Trophoblast cell (in vitro differentiated cells and primary cell): ENCODE results near the gene IQCM.
A peak's percentile ranks its signal among the peaks of the same experiment; 100 is the strongest.

ENCODE experiments used
- DNase-seq, 2 donors: peaks; one replicate each; pipeline ENCODE4 v3.0.0-alpha.2; 2016
- H2AFZ ChIP-seq: 2 replicates; pipeline ENCODE4 v1.6.1; 2013; ENCODE audit warnings: low read length, moderate library complexity, mild to moderate bottlenecking; ENCODE audit not compliant: insufficient read depth, poor library complexity
- H2AK5ac ChIP-seq: 2 replicates; pipeline ENCODE4 v1.6.1; 2013; ENCODE audit warnings: mild to moderate bottlenecking, low read length
- H2BK120ac ChIP-seq: 2 replicates; pipeline ENCODE4 v1.6.1; 2013; ENCODE audit warnings: low read length, mild to moderate bottlenecking, moderate library complexity; ENCODE audit not compliant: insufficient read depth, poor library complexity
- H2BK12ac ChIP-seq: 2 replicates; pipeline ENCODE4 v1.6.1; 2013; ENCODE audit warnings: mild to moderate bottlenecking, low read length, moderate library complexity
- H2BK5ac ChIP-seq: 2 replicates; pipeline ENCODE4 v1.6.1; 2013; ENCODE audit warnings: low read length, low read depth, moderate library complexity, mild to moderate bottlenecking; ENCODE audit not compliant: poor library complexity
- H3K14ac ChIP-seq: 2 replicates; pipeline ENCODE4 v1.6.1; 2013; ENCODE audit warnings: mild to moderate bottlenecking, low read length
- H3K18ac ChIP-seq: 2 replicates; pipeline ENCODE4 v1.6.1; 2013; ENCODE audit warnings: mild to moderate bottlenecking, low read length
- H3K23ac ChIP-seq: 2 replicates; pipeline ENCODE4 v1.6.1; 2013; ENCODE audit warnings: low read length
- H3K27ac ChIP-seq: 2 replicates; pipeline ENCODE4 v1.5.1; 2013; ENCODE audit warnings: low read depth, mild to moderate bottlenecking, inconsistent platforms, low read length, moderate library complexity
- H3K27me3 ChIP-seq: 2 replicates; pipeline ENCODE4 v1.6.1; 2013; ENCODE audit warnings: inconsistent platforms, mild to moderate bottlenecking, low read length, moderate library complexity; ENCODE audit not compliant: insufficient read depth
- H3K36me3 ChIP-seq, 2 experiments: 1 replicate in 1 of 2; 2 replicates in 1 of 2; pipeline ENCODE4 v1.6.1; 2013; ENCODE audit warnings: low read length in 2 of 2, mild to moderate bottlenecking in 2 of 2, moderate library complexity in 1 of 2; ENCODE audit not compliant: insufficient read depth in 2 of 2, control insufficient read depth in 1 of 2
- H3K4ac ChIP-seq: 2 replicates; pipeline ENCODE4 v1.6.1; 2013; ENCODE audit warnings: low read depth, mild to moderate bottlenecking, low read length, moderate library complexity
- H3K4me1 ChIP-seq, 2 experiments: 1 replicate in 1 of 2; 2 replicates in 1 of 2; pipeline ENCODE4 v1.6.1; 2013; ENCODE audit warnings: low read length in 2 of 2, mild to moderate bottlenecking in 2 of 2, moderate library complexity in 1 of 2; ENCODE audit not compliant: insufficient read depth in 2 of 2, control insufficient read depth in 1 of 2
- H3K4me2 ChIP-seq: 2 replicates; pipeline ENCODE4 v1.6.1; 2013; ENCODE audit warnings: inconsistent platforms, mild to moderate bottlenecking, low read length, moderate library complexity
- H3K4me3 ChIP-seq: 2 replicates; pipeline ENCODE4 v1.5.1; 2013; ENCODE audit warnings: mild to moderate bottlenecking, low read depth, low read length, inconsistent platforms
- H3K79me1 ChIP-seq: one replicate; pipeline ENCODE4 v1.6.1; 2013; ENCODE audit warnings: low read length
- H3K79me2 ChIP-seq: 2 replicates; pipeline ENCODE4 v1.6.1; 2013; ENCODE audit warnings: low read length, mild to moderate bottlenecking; ENCODE audit not compliant: control insufficient read depth, insufficient read depth, poor library complexity
- H3K9ac ChIP-seq: 2 replicates; pipeline ENCODE4 v1.6.1; 2013; ENCODE audit warnings: mild to moderate bottlenecking, low read length
- H3K9me3 ChIP-seq: 2 replicates; pipeline ENCODE4 v1.6.1; 2013; ENCODE audit warnings: low read depth, mild to moderate bottlenecking, control low read depth, inconsistent platforms, low read length; ENCODE audit not compliant: insufficient read depth
- H4K12ac ChIP-seq: 2 replicates; pipeline ENCODE4 v1.6.1; 2013; ENCODE audit warnings: low read depth, mild to moderate bottlenecking, low read length, moderate library complexity
- H4K8ac ChIP-seq: 2 replicates; pipeline ENCODE4 v1.6.1; 2013; ENCODE audit warnings: low read depth, mild to moderate bottlenecking, low read length, moderate library complexity
- H4K91ac ChIP-seq: one replicate; pipeline ENCODE4 v1.6.1; 2013; ENCODE audit warnings: low read depth, mild to moderate bottlenecking, low read length, moderate library complexity
- WGBS: extraction: QIAGEN DNeasy Blood & Tissue Kit; methylation state at CpG from one replicate; pipeline ENCODE4 v1.1.7; 2013; ENCODE audit warnings: missing lambda C conversion rate; ENCODE audit not compliant: insufficient read length, insufficient coverage; ENCODE audit errors: extremely low coverage; 5-methylcytosine and 5-hydroxymethylcytosine counted together

The IQCM gene

GRCh38 chr4:149699642-149700041, 116.0 kb downstream of the IQCM start:
- Histone ChIP-seq H3K4ac (no peak overlapping the region), H4K8ac (no peak overlapping the region), H2BK5ac (no peak overlapping the region), H4K12ac (no peak overlapping the region), H3K4me2 (no peak overlapping the region), H4K91ac (no peak overlapping the region), H3K23ac (no peak overlapping the region), H2AK5ac (no peak overlapping the region), H2BK12ac (no peak overlapping the region), H2AFZ (no peak overlapping the region), H3K4me3 (no peak overlapping the region), H3K79me1 (no peaks in the 10 kb centered on the region), H3K27me3 (no peaks in the 10 kb centered on the region), H3K79me2 (no peaks in the 10 kb centered on the region), H3K14ac (no peak overlapping the region), H3K4me1 (no peaks in the 10 kb centered on the region), H3K18ac (no peak overlapping the region), H2BK120ac (no peak overlapping the region), H3K36me3 (no peaks in the 10 kb centered on the region), H3K9me3 (no peaks in the 10 kb centered on the region), H3K27ac (no peak overlapping the region), H3K9ac (no peak overlapping the region)
- no CpG with 5 or more reads among the region's 2 CpGs for WGBS
- DNase-seq, result no peak

GRCh38 chr4:149690726-149691125, 124.9 kb downstream of the IQCM start:
- Histone ChIP-seq H3K27ac (no peak overlapping the region), H2AFZ (no peak overlapping the region), H3K79me1 (no peaks in the 10 kb centered on the region), H2AK5ac (no peak overlapping the region), H3K4me3 (no peak overlapping the region), H3K4ac (no peak overlapping the region), H3K36me3 (no peaks in the 10 kb centered on the region), H2BK5ac (no peak overlapping the region), H3K27me3 (no peaks in the 10 kb centered on the region), H3K14ac (no peak overlapping the region), H3K18ac (no peak overlapping the region), H4K8ac (no peak overlapping the region), H2BK12ac (no peak overlapping the region), H3K4me2 (no peak overlapping the region), H3K9ac (no peak overlapping the region), H4K12ac (no peak overlapping the region), H2BK120ac (no peak overlapping the region), H3K79me2 (no peaks in the 10 kb centered on the region), H3K23ac (no peak overlapping the region), H3K4me1 (no peaks in the 10 kb centered on the region), H4K91ac (no peak overlapping the region), H3K9me3 (no peaks in the 10 kb centered on the region)
- DNase-seq, result peak in 1 of 2 donors; percentile 28
- no CpG with 5 or more reads among the region's 3 CpGs for WGBS

GRCh38 chr4:149684516-149684915, 131.1 kb downstream of the IQCM start:
- Histone ChIP-seq H3K14ac (no peak overlapping the region), H3K18ac (no peak overlapping the region), H3K4ac (no peak overlapping the region), H3K27ac (no peak overlapping the region), H3K9me3 (no peaks in the 10 kb centered on the region), H3K27me3 (no peaks in the 10 kb centered on the region), H4K8ac (no peak overlapping the region), H3K23ac (no peak overlapping the region), H4K12ac (no peak overlapping the region), H3K79me2 (no peaks in the 10 kb centered on the region), H2AFZ (no peak overlapping the region), H3K4me3 (no peak overlapping the region), H2BK5ac (no peak overlapping the region), H3K79me1 (no peaks in the 10 kb centered on the region), H2BK120ac (no peak overlapping the region), H2AK5ac (no peak overlapping the region), H2BK12ac (no peak overlapping the region), H3K36me3 (no peaks in the 10 kb centered on the region), H3K9ac (no peak overlapping the region), H3K4me2 (no peak overlapping the region), H3K4me1 (no peaks in the 10 kb centered on the region), H4K91ac (no peak overlapping the region)
- peak in 1 of 2 donors; percentile 4 for DNase-seq
- no CpG with 5 or more reads among the region's 2 CpGs for WGBS

- Histone ChIP-seq H2BK5ac (no peak overlapping the region), H2BK120ac (no peak overlapping the region), H3K27me3 (no peaks in the 10 kb centered on the region), H3K14ac (no peak overlapping the region), H3K27ac (no peak overlapping the region), H3K4me2 (no peak overlapping the region), H2BK12ac (no peak overlapping the region), H3K9ac (no peak overlapping the region), H3K18ac (no peak overlapping the region), H2AK5ac (no peak overlapping the region), H3K4me3 (no peak overlapping the region), H3K79me2 (no peaks in the 10 kb centered on the region), H3K23ac (no peak overlapping the region), H3K4ac (no peak overlapping the region), H3K4me1 (no peaks in the 10 kb centered on the region), H3K36me3 (no peaks in the 10 kb centered on the region), H3K79me1 (no peaks in the 10 kb centered on the region), H2AFZ (no peak overlapping the region), H4K91ac (no peak overlapping the region), H4K12ac (no peak overlapping the region), H4K8ac (no peak overlapping the region), H3K9me3 (no peaks in the 10 kb centered on the region)
- no peak for DNase-seq
- WGBS, result no CpG with 5 or more reads among the region's 3 CpGs
Measured at GRCh38 chr4:149676076-149676475, 139.6 kb downstream of the IQCM start.
